NCI-H2029 (cell line): Measurements from ENCODE around the gene NPIPA5.
"Not testable (repeated sequence)": the region's sequence is repeated elsewhere in the genome, so short reads cannot be mapped to it uniquely, and the experiment has no call there.

Source experiments
- DNase-seq: peaks from one replicate; lab custom pipeline; 2025; lab: John Stamatoyannopoulos, UW

NPIPA5 gene

DNA sequence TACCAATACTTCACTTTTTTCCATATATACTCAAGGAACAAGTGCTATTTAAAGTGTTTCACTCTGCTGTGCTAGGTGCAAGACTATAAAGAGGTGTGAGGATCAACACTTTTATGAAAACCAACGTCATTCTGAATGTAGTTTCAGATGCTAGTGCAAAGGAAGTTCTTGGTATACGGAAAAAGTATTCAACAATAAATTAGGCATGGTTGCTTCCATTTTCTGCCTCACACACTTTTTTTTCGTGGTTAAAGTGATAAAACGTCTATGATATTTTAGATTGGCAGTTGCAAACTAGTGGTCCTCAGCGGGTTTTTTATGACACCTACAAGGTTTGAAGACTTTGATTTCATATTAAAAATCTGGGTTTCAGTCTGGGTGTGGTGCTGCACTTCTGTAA lies 11.8 kb upstream of the NPIPA5 start:
- DNase-seq: not testable (repeated sequence)

DNA sequence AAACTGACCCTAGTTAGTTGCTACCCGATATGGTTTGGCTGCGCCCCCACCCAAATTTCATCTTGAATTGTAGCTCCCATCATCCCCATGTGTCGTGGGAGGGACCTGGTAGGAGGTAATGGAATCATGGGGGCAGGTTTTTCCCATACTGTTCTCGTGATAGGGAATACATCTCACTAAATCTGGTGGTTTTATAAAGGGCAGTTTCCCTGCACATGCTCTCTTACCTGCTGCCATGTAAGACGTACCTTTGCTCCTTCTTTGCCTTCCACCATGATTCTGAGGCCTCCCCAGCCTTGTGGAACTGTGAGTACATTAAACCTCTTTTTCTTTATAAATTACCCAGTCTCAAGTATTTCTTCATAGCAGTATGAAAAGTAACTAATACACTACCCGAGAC lies 10.0 kb upstream of the NPIPA5 start:
- DNase-seq: not testable (repeated sequence)

DNA sequence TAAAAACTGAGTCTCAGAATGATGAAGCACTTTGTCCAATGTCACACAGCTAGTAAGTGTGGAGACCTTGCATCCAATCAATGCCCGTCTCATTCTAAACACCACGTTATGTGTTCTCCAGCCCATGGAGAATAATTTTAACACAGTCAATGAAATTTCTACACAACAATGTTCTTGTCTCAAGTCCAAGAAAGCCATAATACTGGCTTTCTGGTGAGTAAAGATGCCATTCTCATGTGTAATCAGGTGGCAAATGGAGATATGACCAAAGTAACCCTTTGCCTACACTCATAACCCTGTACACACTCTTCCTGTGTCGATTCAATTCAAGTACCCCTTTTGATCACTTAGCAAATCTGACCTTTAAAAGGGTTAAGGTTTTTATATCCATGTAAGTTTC lies 4.7 kb upstream of the NPIPA5 start:
- DNase-seq: not testable (repeated sequence)

DNA sequence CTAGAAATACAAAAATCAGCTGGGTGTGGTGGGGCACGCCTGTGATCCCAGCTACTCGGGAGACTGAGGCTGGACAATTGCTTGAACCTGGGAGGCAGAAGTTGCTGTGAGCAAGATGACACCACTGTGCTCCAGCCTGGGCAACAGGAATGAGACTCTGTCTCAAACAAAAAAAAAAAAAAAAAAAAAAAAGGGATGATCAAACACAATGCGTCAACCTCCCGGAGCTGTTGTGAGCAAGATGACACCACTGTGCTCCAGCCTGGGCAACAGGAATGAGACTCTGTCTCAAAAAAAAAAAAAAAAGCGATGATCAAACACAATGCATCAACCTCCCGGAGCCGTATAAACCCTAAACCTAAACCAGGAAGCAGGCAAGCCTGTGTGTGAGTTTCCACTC lies 20.6 kb downstream of the NPIPA5 start:
- DNase-seq: not testable (repeated sequence)

DNA sequence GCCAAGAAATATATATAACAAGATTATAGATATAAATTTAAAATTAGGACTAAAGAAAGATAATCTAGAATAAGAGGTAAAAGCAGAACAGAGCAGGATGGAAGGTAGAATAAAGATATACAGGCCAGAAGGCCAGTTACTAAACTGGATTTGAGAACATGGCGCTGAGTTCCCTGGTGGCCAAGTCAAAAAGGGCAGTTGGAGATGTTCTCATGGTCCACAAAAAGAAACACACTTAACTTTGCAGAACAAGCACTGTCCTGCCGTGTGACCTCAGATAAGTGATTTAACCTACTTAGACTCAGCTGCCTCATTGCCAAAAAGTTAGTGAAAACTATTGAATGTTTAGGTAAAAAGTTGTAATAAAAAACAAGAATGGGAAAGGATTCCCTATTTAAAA lies 23.2 kb downstream of the NPIPA5 start:
- DNase-seq: not testable (repeated sequence)

DNA sequence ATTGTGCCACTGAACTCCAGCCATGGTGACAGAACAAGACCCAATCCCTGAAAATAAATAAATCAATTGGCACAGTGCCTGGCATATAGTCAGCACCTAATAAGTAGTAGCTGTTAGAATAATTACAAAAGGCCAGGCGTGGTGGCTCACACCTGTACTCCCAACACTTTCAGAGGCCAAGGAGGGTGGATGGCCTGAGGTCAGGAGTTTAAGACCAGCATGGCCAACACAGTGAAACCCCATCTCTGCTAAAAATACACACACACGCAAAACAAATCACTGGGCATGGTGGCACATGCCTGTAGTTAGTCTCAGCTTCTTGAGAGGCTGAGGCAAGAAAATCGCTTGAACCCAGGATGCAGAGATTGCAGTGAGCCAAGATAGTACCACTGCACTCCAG lies 25.2 kb downstream of the NPIPA5 start:
- not testable (repeated sequence) for DNase-seq

DNA sequence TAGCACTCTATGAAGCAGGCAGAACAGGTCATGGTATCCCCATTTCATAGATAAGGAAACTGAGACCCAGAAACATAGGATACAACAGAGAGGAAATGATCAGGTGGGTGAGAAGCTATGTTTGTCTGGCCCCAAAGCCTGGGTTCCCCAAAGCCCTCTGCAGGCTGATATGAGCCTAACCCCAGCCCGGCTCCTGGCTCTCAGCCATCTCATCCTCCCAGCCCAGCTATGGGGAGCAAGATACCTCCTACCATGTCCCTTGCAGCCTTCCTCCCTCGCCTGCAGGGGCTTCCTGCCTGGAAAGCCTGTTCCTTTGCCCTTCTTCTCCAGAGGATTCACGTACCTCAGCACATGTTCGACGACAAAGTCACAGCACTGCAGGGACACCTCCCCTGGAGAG lies 26.3 kb downstream of the NPIPA5 start:
- not testable (repeated sequence) for DNase-seq

DNA sequence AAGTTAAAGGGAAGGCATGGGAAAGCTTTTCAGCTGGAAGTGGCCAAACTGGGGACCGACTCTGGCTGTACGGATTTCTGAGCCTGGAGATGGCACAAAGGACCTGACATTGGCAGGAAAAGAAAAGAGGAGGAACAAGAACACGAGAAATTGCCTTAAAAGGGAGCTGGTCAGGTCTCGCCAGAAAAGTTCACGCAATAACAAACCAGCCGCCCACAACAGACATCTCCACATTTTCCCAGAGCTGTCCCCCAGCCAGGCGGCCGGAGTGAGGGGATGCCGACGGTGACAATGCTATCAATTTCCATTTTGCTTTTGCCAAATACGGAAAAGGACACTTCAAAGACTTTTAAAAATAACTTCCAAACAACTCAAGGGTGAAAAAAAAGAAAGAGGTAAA lies 26.8 kb downstream of the NPIPA5 start:
- not testable (repeated sequence) for DNase-seq

DNA sequence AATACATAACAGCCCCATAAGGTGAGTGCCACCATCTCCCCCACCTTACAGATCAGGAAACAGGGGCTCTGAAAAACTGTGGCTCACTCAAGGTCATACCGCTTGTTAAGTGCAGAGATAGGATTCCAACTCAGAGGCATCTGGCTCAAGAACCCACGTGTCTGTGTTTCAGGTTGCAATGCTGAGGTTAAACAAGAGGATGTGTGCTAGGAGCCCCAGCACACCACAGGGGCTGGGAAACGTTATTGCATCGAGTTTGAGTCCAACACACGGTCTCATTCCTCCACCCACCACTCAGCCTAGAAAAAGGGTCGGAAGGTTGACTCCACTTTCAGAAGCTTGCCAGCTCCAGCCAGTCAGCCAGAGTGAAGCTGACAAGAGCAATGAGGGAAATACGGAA lies 29.4 kb downstream of the NPIPA5 start:
- DNase-seq: not testable (repeated sequence)

DNA sequence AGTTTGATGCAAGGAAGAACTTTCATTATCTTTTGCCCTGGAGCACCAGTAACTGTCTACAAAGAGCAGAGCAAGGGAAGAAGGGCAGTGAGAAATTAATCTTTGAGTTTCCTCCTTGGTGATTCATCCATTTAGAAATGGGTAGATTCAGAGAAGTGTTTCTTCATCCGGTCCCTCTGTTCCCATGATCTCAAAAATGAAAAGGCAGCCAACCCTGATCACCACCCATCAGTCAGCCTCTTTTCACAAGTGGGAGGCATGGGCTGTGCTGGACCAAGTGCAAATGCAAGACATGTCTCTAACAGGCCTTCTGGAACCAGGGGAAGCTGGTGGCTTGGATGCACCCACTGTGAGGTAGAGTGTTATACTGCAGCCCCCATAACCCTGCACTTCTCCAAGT lies 35.8 kb downstream of the NPIPA5 start:
- not testable (repeated sequence) for DNase-seq

DNA sequence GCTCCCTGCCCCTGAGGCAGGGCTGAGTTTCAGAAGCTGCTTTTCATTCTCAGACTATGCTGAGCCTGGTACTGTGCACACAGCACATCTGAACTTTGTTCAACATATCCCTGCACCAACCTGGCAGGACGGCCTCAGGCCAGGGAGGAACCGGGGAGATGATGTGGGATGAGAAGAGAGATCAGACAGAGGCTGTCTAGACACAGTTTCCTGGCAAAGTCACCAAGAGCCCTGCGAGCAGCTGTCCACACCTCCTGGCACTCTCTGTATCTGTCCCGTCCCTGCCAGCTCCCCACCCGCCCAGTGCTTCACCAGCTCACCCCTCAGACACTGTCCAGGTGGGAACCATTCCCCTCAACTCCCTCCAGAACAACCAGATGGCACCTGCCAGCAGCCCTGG lies 39.1 kb downstream of the NPIPA5 start:
- not testable (repeated sequence) for DNase-seq

DNA sequence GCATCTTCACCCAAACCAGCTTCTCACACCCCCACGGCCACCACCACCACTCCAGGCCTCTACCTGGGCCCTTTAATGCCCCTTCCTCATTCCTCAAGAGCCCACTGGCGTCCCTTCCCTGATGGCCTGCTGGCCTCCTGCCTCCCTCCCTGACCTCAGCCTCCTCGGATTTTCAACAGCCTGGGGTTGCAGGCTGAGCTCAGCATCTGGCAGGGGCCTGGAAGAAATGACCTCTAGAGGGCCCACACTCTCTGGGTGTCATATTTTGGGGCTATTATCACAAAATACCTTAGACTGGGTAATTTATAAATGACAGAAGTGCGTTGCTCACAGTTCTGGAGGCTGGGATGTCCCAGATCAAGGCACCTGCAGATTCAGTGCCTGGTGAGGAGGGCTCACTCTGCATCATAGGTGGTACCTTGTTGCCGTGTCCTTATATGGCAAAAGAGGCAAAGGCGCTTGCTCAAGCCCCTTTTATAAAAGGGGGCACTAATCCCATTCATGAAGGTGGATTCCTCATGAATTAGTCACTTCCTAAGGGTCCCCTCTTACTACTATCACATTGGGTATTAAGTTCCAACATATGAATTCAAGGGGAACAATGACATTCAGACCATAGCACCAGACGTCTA lies 40.0 kb downstream of the NPIPA5 start:
- not testable (repeated sequence) for DNase-seq

DNA sequence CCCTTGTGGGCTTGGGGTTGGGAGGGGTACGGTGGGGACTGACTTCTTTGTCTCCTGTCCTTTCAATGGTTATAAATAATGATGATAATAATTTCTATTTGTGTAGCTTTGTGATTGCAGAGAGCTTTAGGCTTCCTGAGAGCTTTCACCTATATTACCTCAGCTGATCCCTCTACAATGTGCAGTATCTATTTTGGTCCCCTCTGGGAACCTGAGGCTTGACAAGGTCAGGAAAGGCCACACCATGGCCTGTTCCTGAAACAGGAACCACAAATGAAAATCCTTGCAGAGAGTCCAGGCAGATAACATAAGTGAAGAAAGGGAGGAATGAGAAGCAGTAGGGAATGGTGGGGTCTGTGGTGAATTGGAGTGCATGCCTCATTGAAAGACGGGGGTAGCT lies 42.5 kb downstream of the NPIPA5 start:
- not testable (repeated sequence) for DNase-seq

DNA sequence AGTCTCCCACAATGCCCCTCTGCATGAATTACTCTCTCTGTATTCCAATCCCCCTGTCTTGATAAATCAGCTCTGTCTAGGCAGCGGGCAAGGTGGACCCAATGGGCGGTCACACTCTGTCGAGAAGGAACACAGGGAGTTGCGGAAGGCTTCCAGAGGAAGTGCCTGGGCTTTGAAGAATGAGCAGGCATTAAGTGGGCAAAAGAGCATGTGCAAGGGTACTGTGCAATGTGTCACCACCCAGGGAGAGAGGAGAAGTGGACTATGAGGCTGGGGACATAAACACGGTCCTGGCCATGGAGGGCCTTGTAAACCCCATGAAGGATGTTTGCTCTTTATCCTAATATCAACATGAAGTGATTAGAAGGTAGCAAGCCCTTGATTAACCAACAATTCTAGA lies 44.1 kb downstream of the NPIPA5 start:
- not testable (repeated sequence) for DNase-seq

DNA sequence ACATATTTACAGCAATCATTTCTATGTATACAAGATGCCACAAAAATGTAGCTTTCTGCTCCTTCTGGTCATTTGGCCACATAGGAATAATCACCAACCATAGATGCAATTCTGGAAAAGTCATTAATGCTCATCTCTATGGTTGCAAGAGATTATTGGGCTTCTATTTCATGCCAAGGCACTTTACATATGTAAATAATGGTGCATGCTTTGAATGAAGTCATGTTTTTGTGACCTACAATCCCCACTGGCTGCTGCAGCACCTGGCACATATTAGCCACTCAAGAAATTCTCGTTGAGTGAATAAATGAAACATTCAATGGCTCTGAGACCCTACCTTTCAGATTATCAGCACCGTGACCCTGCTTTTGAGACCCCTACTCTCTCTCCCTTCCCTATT lies 47.1 kb downstream of the NPIPA5 start:
- DNase-seq: not testable (repeated sequence)

DNA sequence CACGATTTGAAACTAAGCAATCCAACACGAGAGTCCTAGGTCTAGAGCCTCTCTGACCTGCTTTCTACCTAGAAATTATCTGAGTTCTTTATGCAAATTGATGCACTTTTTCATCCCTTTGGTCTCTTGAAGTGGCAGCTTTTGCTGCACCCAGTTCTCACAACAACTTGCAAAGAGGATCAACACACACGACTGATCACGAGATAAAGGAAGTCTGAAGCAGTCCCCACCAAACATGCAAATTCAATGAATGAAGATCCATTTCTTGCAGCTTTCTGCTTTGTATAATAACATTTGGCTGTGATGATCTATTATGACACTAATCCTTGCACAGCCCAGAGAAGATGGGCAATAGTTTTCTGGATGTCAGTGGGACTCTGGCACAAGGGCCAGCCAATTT lies 53.1 kb downstream of the NPIPA5 start:
- DNase-seq: not testable (repeated sequence)

DNA sequence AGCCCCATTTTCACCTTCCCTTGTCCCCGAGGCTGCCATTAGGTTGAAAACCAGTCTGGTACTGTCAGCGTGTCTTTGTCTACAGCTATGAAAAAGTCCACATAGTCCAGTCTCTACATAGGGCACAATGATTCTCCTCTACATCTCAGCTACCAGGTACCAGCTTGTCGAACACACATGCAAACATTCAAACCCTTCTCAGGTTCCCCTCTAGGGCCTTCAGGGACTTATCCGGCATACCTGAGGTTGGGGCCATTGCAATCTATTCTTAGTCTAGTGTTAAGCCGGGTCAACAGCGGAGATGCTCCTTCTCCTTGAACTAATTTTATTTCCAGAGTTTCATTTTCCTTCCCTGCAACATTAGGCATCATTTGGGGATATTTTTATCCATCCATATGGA lies 54.7 kb downstream of the NPIPA5 start:
- DNase-seq: not testable (repeated sequence)

DNA sequence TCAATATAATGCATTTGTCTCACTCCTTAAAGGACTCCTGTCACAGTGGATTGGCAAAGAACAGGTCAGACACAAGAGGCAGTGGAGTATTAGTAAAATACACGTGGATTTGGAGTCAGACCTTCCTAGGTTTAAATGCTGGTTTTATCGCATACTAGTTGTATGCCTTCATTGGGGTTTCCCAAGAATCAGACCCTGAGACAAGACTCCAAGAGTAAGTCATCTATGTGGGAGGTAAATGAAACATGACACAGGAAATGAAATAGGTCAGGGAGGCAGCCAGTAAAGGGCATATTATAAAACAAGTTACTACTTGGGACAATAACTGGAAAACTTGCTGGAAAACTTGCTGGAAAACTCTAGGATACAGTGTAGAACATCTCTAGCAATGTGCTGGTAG lies 56.9 kb downstream of the NPIPA5 start:
- DNase-seq: not testable (repeated sequence)

DNA sequence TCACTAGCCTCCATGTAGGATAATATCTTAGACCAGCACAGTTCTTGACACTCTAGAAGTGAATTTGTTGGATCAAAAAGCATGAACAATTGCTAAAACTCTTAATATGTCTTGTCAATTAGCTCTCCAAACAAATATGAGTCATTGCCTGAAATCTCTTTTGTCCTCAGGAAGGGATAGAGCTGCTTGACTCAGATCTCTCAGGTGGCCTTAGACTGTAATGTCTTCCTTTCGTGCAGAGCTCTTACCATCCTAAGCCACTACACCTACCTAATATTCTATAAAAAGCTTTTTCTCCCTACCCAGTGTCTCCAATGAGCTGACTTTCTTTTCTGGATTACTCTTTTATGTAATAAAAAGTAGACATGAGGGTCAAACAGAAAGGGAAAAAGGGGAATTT lies 63.5 kb downstream of the NPIPA5 start:
- DNase-seq: not testable (repeated sequence)
